HEK293 (cell line): ENCODE measurements around the gene KIF18B.

ENCODE experiments used
- CTCF ChIA-PET: fragments of 350-600 bp; formaldehyde crosslinking; extraction: SDS; loops from one replicate; lab custom pipeline; 2021; ENCODE audit warnings: antibody characterized with exemption; lab: Yijun Ruan, JAX
- POLR2A ChIA-PET: fragments of 300-600 bp; formaldehyde crosslinking; extraction: SDS; loops from one replicate; lab custom pipeline; 2020; ENCODE audit warnings: antibody characterized with exemption, inconsistent platforms; lab: Yijun Ruan, JAX
- H3K27ac ChIP-seq: fragments of 200-500 bp; sonication (Bioruptor generic); 2 replicates; pipeline ENCODE4 v1.5.1; 2014; ENCODE audit warnings: low read depth, low read length, control low read depth, inconsistent platforms; ENCODE audit errors: extremely low read depth
- H3K36me3 ChIP-seq, 2 experiments: fragments of 200-500 bp in 1 of 2; sonication (Bioruptor generic) in 1 of 2; 1 replicate in 1 of 2; 2 replicates in 1 of 2; pipeline ENCODE4 v1.5.1; 2014 to 2017; ENCODE audit warnings: inconsistent platforms in 2 of 2, low read length in 2 of 2; ENCODE audit not compliant: control insufficient read depth in 2 of 2, insufficient read depth in 1 of 2
- H3K4me1 ChIP-seq: fragments of 200-500 bp; sonication (Bioruptor generic); 2 replicates; pipeline ENCODE4 v1.5.1; 2014; ENCODE audit warnings: mild to moderate bottlenecking, low read length, inconsistent platforms; ENCODE audit not compliant: control insufficient read depth, insufficient read depth
- H3K4me3 ChIP-seq: 2 replicates; pipeline ENCODE4 v1.5.1; 2011; ENCODE audit warnings: low read depth, mild to moderate bottlenecking, control low read depth, low read length, moderate library complexity
- H3K9me3 ChIP-seq: fragments of 200-500 bp; sonication (Bioruptor generic); 2 replicates; pipeline ENCODE4 v1.5.1; 2014; ENCODE audit warnings: low read depth, low read length, inconsistent platforms; ENCODE audit not compliant: control insufficient read depth, insufficient read depth
- BCL11A ChIP-seq: fragments of 450-650 bp; formaldehyde crosslinking; IDR thresholded peaks from 2 replicates; pipeline ENCODE4 v1.5.1; 2016; ENCODE audit warnings: low read depth, missing biosample characterization, missing genetic modification characterization
- EGR2 ChIP-seq: fragments of 450-650 bp; formaldehyde crosslinking; IDR thresholded peaks from 2 replicates; pipeline ENCODE4 v1.5.1; 2016; ENCODE audit warnings: low read depth, missing biosample characterization, missing genetic modification characterization
- HOXD13 ChIP-seq: sonication (generic); formaldehyde crosslinking; IDR thresholded peaks from 2 replicates; pipeline ENCODE4 v1.8.0; 2022; ENCODE audit warnings: missing genetic modification reagents, borderline replicate concordance
- INSM2 ChIP-seq: fragments of 450-650 bp; formaldehyde crosslinking; IDR thresholded peaks from 2 replicates; pipeline ENCODE4 v1.5.1; 2016; ENCODE audit warnings: missing biosample characterization, missing genetic modification characterization
- SETDB1 ChIP-seq: IDR thresholded peaks from one replicate; pipeline ENCODE4 v1.6.1; 2017; ENCODE audit warnings: mild to moderate bottlenecking, low read length, moderate library complexity, mixed read lengths; ENCODE audit not compliant: insufficient read length
- ZBTB8A ChIP-seq: fragments of 450-650 bp; formaldehyde crosslinking; IDR thresholded peaks from 2 replicates; pipeline ENCODE4 v1.5.1; 2016; ENCODE audit warnings: missing biosample characterization, missing genetic modification characterization
- ZFHX2 ChIP-seq: fragments of 450-650 bp; formaldehyde crosslinking; conservative IDR thresholded peaks from 2 replicates; pipeline ENCODE4 v1.5.1; 2016; ENCODE audit warnings: missing biosample characterization, missing genetic modification characterization
- ZNF132 ChIP-seq: fragments of 450-650 bp; formaldehyde crosslinking; IDR thresholded peaks from 2 replicates; pipeline ENCODE4 v1.5.1; 2017; ENCODE audit warnings: missing biosample characterization, missing genetic modification characterization, borderline replicate concordance
- ZNF148 ChIP-seq: fragments of 450-650 bp; formaldehyde crosslinking; IDR thresholded peaks from 2 replicates; pipeline ENCODE4 v1.5.0; 2017; ENCODE audit warnings: missing biosample characterization, missing genetic modification characterization, borderline replicate concordance
- ZNF157 ChIP-seq: fragments of 450-650 bp; formaldehyde crosslinking; IDR thresholded peaks from 2 replicates; pipeline ENCODE4 v1.5.1; 2016; ENCODE audit warnings: missing biosample characterization, missing genetic modification characterization
- ZNF184 ChIP-seq: fragments of 450-650 bp; IDR thresholded peaks from 2 replicates; pipeline ENCODE4 v1.5.1; 2018; ENCODE audit warnings: missing biosample characterization, mild to moderate bottlenecking, missing genetic modification characterization
- ZNF266 ChIP-seq: fragments of 450-650 bp; formaldehyde crosslinking; IDR thresholded peaks from 2 replicates; pipeline ENCODE4 v1.5.1; 2016; ENCODE audit warnings: missing biosample characterization, missing genetic modification characterization, low read depth
- ZNF341 ChIP-seq: fragments of 450-650 bp; formaldehyde crosslinking; IDR thresholded peaks from 2 replicates; pipeline ENCODE4; 2016; ENCODE audit warnings: low read depth, missing biosample characterization, missing genetic modification characterization
- ZNF37A ChIP-seq: fragments of 450-650 bp; IDR thresholded peaks from 2 replicates; pipeline ENCODE4 v1.5.1; 2018; ENCODE audit warnings: missing biosample characterization, missing genetic modification characterization
- ZNF514 ChIP-seq: fragments of 450-650 bp; formaldehyde crosslinking; IDR thresholded peaks from 2 replicates; pipeline ENCODE4 v1.5.1; 2016; ENCODE audit warnings: missing biosample characterization, missing genetic modification characterization
- ZNF561 ChIP-seq: fragments of 450-650 bp; IDR thresholded peaks from 2 replicates; pipeline ENCODE4 v1.5.1; 2018; ENCODE audit warnings: missing biosample characterization, missing genetic modification characterization, borderline replicate concordance
- ZNF610 ChIP-seq: fragments of 450-650 bp; formaldehyde crosslinking; IDR thresholded peaks from 2 replicates; pipeline ENCODE4 v1.5.1; 2016; ENCODE audit warnings: missing biosample characterization, missing genetic modification characterization, borderline replicate concordance
- ZNF621 ChIP-seq: fragments of 450-650 bp; formaldehyde crosslinking; IDR thresholded peaks from 2 replicates; pipeline ENCODE4 v1.5.1; 2017; ENCODE audit warnings: missing biosample characterization, missing genetic modification characterization
- ZNF692 ChIP-seq: fragments of 450-650 bp; formaldehyde crosslinking; IDR thresholded peaks from 2 replicates; pipeline ENCODE4 v1.5.1; 2016; ENCODE audit warnings: missing biosample characterization, missing genetic modification characterization
- ZNF747 ChIP-seq: fragments of 450-650 bp; formaldehyde crosslinking; IDR thresholded peaks from 2 replicates; pipeline ENCODE4 v1.5.1; 2016; ENCODE audit warnings: missing biosample characterization, missing genetic modification characterization
- ZSCAN23 ChIP-seq: fragments of 450-650 bp; formaldehyde crosslinking; IDR thresholded peaks from 2 replicates; pipeline ENCODE4 v1.5.1; 2016; ENCODE audit warnings: missing biosample characterization, missing genetic modification characterization
- TF ChIP-seq, protein P1 (sequence below): fragments of 450-650 bp; formaldehyde crosslinking; IDR thresholded peaks from 2 replicates; pipeline ENCODE4 v1.5.1; 2017; ENCODE audit warnings: missing biosample characterization, mild to moderate bottlenecking, missing genetic modification characterization, moderate library complexity
- TF ChIP-seq, protein P2 (sequence below): IDR thresholded peaks from 2 replicates; pipeline ENCODE4 v1.6.1; 2011; ENCODE audit warnings: mild to moderate bottlenecking, low read depth, low read length, borderline replicate concordance

The KIF18B gene

DNA sequence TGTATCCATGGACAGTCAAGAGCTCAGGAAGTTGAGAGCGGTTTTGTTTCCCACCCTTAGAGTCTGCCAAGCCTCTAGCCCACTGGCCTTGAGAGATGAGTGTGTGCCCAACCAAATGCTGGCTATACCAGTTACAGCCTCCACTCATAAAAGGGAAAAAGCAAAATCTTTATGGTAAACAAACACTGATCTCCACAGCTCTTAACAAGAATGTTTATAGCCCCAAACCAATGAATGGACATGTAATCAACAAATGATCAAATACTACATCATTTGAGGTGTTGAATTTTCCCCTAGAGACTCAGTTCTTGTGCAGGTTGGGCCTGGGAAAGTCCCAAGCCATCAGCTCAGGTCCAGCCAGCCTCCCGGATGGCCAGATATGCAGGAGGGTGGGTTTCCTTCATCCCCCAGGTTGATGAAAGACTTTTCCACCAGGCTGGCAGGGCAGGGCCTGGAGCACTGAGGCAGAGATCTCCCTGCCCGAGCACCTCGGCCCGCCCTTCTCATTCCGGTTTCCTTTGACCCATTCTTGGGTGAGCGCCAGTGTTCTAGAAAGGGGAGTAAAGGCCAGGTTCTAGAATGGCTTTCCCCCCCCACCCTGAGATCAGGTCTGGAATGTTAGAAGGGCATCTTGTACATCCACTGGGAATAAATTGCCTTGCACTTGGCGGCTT is 44.4 kb downstream of the KIF18B start (continued):
- TF ChIP-seq ZNF132 (tag by site-specific recombination) = no peak
- TF ChIP-seq, protein P1, sequence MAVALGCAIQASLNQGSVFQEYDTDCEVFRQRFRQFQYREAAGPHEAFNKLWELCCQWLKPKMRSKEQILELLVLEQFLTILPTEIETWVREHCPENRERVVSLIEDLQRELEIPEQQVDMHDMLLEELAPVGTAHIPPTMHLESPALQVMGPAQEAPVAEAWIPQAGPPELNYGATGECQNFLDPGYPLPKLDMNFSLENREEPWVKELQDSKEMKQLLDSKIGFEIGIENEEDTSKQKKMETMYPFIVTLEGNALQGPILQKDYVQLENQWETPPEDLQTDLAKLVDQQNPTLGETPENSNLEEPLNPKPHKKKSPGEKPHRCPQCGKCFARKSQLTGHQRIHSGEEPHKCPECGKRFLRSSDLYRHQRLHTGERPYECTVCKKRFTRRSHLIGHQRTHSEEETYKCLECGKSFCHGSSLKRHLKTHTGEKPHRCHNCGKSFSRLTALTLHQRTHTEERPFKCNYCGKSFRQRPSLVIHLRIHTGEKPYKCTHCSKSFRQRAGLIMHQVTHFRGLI = peak; percentile 93

DNA sequence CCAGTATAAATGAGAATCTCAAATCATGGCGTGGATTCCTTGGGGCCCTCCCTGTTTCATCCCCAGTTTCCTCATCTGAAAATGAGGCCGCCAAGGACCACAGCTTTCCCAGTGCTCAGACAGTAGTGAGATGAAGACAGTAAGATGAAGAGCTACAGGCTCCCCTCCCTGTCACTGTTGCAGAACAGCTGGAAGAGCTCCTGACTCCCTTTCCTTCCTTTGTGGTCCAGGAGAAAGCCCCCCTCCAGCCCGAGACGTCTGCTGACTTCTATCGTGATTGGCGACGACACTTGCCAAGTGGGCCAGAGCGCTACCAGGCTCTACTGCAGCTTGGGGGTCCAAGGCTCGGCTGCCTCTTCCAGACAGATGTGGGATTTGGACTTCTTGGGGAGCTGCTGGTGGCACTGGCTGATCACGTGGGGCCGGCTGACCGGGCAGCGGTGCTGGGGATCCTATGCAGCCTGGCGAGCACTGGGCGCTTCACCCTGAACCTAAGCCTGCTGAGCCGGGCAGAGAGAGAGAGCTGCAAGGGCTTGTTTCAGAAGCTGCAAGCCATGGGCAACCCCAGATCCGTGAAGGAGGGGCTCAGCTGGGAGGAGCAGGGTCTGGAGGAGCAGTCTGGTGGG is 45.3 kb downstream of the KIF18B start:
- POLR2A ChIA-PET = interaction anchor here (0.5 to 2.5 kb wide), 4 partner anchors 9 to 247 kb away, joined by 3 to 6 read pairs (median 4); partner anchors contain the start of gene C1QL1
- Histone ChIP-seq H3K36me3 (peaks cover 0 to 18% of the 10 kb centered on the region in 2 experiments; a peak in 2 of 3 replicates), H3K4me3 (no peak overlapping the region), H3K4me1 (peaks cover 24% of the 10 kb centered on the region), H3K27ac (peak overlapping the region; percentile 45; the same call in 1 of the 2 replicates), H3K9me3 (no peaks in the 10 kb centered on the region)
- no peak for TF ChIP-seq ZNF514 (tag by site-specific recombination)
- no peak for TF ChIP-seq ZBTB8A (tag by site-specific recombination)
- TF ChIP-seq ZSCAN23 (tag by site-specific recombination) = no peak
- no peak for TF ChIP-seq EGR2 (tag by site-specific recombination)
- no peak for TF ChIP-seq ZNF148 (tag by site-specific recombination)
- no peak for TF ChIP-seq ZNF157 (tag by site-specific recombination)
- no peak for TF ChIP-seq ZNF341 (tag by site-specific recombination)
- TF ChIP-seq ZNF266 (tag by site-specific recombination) = no peak
- TF ChIP-seq ZNF561 (tag by site-specific recombination) = no peak
- no peak for TF ChIP-seq ZNF37A (tag by site-specific recombination)
- CTCF ChIA-PET = interaction anchor here (0.6 to 8.3 kb wide), 9 partner anchors 10 to 332 kb away, joined by 3 to 74 read pairs (median 6); partner anchors contain the start of genes ACBD4 and GFAP

- CTCF ChIA-PET = interaction anchor here (0.6 to 8.3 kb wide), 9 partner anchors 10 to 337 kb away, joined by 3 to 74 read pairs (median 3); partner anchors contain the start of gene ACBD4
- POLR2A ChIA-PET = interaction anchor here (0.7 to 2.5 kb wide), 3 partner anchors 9 to 159 kb away, joined by 3 to 6 read pairs (median 3); partner anchors contain the start of gene C1QL1
- H3K27ac ChIP-seq = peak overlapping the region; percentile 45
- no peak overlapping the region for H3K4me3 ChIP-seq
- H3K36me3 ChIP-seq = peaks cover 5 to 18% of the 10 kb centered on the region in 2 experiments; a peak in 2 of 3 replicates
- H3K4me1 ChIP-seq = peaks cover 24% of the 10 kb centered on the region
- no peaks in the 10 kb centered on the region for H3K9me3 ChIP-seq
- peak; percentile 65; the same call in 1 of the 2 replicates for TF ChIP-seq INSM2 (tag by site-specific recombination)
- no peak for TF ChIP-seq ZNF692 (tag by site-specific recombination)
- no peak for TF ChIP-seq ZNF621 (tag by site-specific recombination)
- no peak for TF ChIP-seq ZNF610 (tag by site-specific recombination)
- TF ChIP-seq, protein P2, sequence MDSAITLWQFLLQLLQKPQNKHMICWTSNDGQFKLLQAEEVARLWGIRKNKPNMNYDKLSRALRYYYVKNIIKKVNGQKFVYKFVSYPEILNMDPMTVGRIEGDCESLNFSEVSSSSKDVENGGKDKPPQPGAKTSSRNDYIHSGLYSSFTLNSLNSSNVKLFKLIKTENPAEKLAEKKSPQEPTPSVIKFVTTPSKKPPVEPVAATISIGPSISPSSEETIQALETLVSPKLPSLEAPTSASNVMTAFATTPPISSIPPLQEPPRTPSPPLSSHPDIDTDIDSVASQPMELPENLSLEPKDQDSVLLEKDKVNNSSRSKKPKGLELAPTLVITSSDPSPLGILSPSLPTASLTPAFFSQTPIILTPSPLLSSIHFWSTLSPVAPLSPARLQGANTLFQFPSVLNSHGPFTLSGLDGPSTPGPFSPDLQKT = no peak
- TF ChIP-seq BCL11A (tag by site-specific recombination) = peak; percentile 16; the same call in 1 of the 2 replicates
- peak; percentile 58 for TF ChIP-seq ZFHX2
- TF ChIP-seq ZNF747 (tag by site-specific recombination) = no peak
- no peak for TF ChIP-seq HOXD13 (CRISPR knock-in tag)
- TF ChIP-seq SETDB1 = no peak
- no peak for TF ChIP-seq ZNF184 (tag by site-specific recombination)
Observed at GRCh38 chr17:44901411-44901921, 46.1 kb downstream of the KIF18B start.
